GM12878 (cell line): ENCODE results near the gene LMX1B. TPM values are rescaled to one million over a fixed set of nuclear protein-coding genes. Genes with fewer than 3 reads are reported as not detected.
"Not testable (repeated sequence)": the region's sequence is repeated elsewhere in the genome, so short reads cannot be mapped to it uniquely, and the experiment has no call there.

Source experiments
- ATAC-seq: fragments of 200-7000 bp; cut with Tn5 transposase; 3 replicates; pipeline ENCODE4 v1.9.1; 2020; ENCODE audit warnings: mild to moderate bottlenecking, moderate library complexity
- BruUV-seq: library from RNA; stranded (reverse); fragments of 400-500 nt; replicated peaks from 2 replicates; lab custom pipeline; 2021; lab: Mats Ljungman, UMichigan
- CTCF ChIA-PET: fragments of 300-600 bp; sonication (Branson Sonifier 250); formaldehyde crosslinking; extraction: SDS; loops from one replicate; lab custom pipeline; 2021; ENCODE audit warnings: inconsistent platforms; lab: Yijun Ruan, JAX
- POLR2A ChIA-PET: fragments of 350-600 bp; formaldehyde crosslinking; extraction: SDS; loops from one replicate; lab custom pipeline; 2021; ENCODE audit warnings: inconsistent platforms; lab: Charles Lee
- RAD21 ChIA-PET: fragments of 300-600 bp; sonication (Branson Sonifier 250); formaldehyde crosslinking; loops from one replicate; lab custom pipeline; 2023; ENCODE audit warnings: antibody characterized with exemption; ENCODE audit not compliant: unreplicated experiment; lab: Charles Lee
- SMC1A ChIA-PET: fragments of 300-600 bp; sonication (Branson Sonifier 250); formaldehyde crosslinking; loops from one replicate; lab custom pipeline; 2023; ENCODE audit not compliant: unreplicated experiment, uncharacterized antibody; lab: Charles Lee
- DNase-seq: peaks from one replicate; pipeline ENCODE4 v3.0.0-alpha.2; 2011; ENCODE audit warnings: low read depth, low spot score
- FAIRE-seq: peaks from 3 replicates; lab custom pipeline; 2011; peaks lifted over from hg19 to GRCh38; lab: Jason Lieb, UNC
- H2AFZ ChIP-seq: 2 replicates; pipeline ENCODE4 v1.6.0; 2011; ENCODE audit warnings: low read depth, low read length, control low read depth; ENCODE audit not compliant: control insufficient read depth
- H3K27ac ChIP-seq: 2 replicates; pipeline ENCODE4 v1.5.1; 2011; ENCODE audit warnings: control low read depth; ENCODE audit not compliant: control insufficient read depth, insufficient read depth
- H3K27me3 ChIP-seq, 2 experiments: replicated peaks in 1 of 2; 2 replicates each; pipeline versions ENCODE4 v1.6.0 to v1.6.1; 2011; ENCODE audit warnings: low read length in 1 of 2; ENCODE audit not compliant: control insufficient read depth in 2 of 2, insufficient read depth in 2 of 2
- H3K36me3 ChIP-seq, 2 experiments: 2 replicates each; pipeline ENCODE4 v1.5.1; 2011; ENCODE audit warnings: low read length in 1 of 2; ENCODE audit not compliant: control insufficient read depth in 2 of 2, insufficient read depth in 2 of 2
- H3K4me1 ChIP-seq: 2 replicates; pipeline ENCODE4 v1.6.1; 2011; ENCODE audit warnings: mild to moderate bottlenecking, low read length, moderate library complexity, mixed read lengths; ENCODE audit not compliant: control insufficient read depth, insufficient read depth
- H3K4me2 ChIP-seq: 2 replicates; pipeline ENCODE4 v1.6.0; 2011; ENCODE audit warnings: control low read depth; ENCODE audit not compliant: control insufficient read depth, insufficient read depth
- H3K4me3 ChIP-seq: fragments of 200-600 bp; sonication (generic); 2 replicates; pipeline ENCODE4 v1.5.1; 2016
- H3K79me2 ChIP-seq: 2 replicates; pipeline ENCODE4 v1.6.0; 2011; ENCODE audit warnings: low read length; ENCODE audit not compliant: control insufficient read depth, insufficient read depth
- H3K9ac ChIP-seq: 2 replicates; pipeline ENCODE4 v1.8.0; 2011; ENCODE audit warnings: low read length, control low read depth, mixed read lengths; ENCODE audit not compliant: control insufficient read depth, insufficient read depth
- H3K9me3 ChIP-seq: replicated peaks from 3 replicates; pipeline ENCODE4 v1.5.1; 2011; ENCODE audit warnings: mild to moderate bottlenecking, low read length; ENCODE audit not compliant: control insufficient read depth, insufficient read depth
- H4K20me1 ChIP-seq: 2 replicates; pipeline ENCODE4 v1.6.0; 2011; ENCODE audit not compliant: control insufficient read depth, insufficient read depth
- FOS ChIP-seq: IDR thresholded peaks from 3 replicates; pipeline ENCODE4 v1.6.1; 2011; ENCODE audit warnings: borderline replicate concordance; ENCODE audit not compliant: insufficient read length; ENCODE audit errors: extremely low read depth
- IRF4 ChIP-seq: IDR thresholded peaks from 2 replicates; pipeline ENCODE4 v1.6.1; 2011; ENCODE audit warnings: low read depth, low read length
- JUNB ChIP-seq: IDR thresholded peaks from 2 replicates; pipeline ENCODE4 v1.6.1; 2016; ENCODE audit warnings: antibody characterized with exemption, mild to moderate bottlenecking
- NRF1 ChIP-seq: conservative IDR thresholded peaks from 2 replicates; pipeline ENCODE4 v1.6.1; 2011; ENCODE audit warnings: mild to moderate bottlenecking, low read depth, low read length, improper control_type of control experiment
- WGBS: methylation state at CpG from one replicate; pipeline ENCODE4 v1.1.6; 2016; ENCODE audit warnings: low lambda C conversion rate; ENCODE audit not compliant: insufficient replicate concordance, insufficient coverage; ENCODE audit errors: missing lambda C conversion rate; 5-methylcytosine and 5-hydroxymethylcytosine counted together
- in situ Hi-C: fragments of 300-500 bp; cut with MboI; formaldehyde crosslinking; loops from 9 replicates; pipeline ENCODE4 v1.14.3; 2018; ENCODE audit warnings: mixed read lengths
- intact Hi-C: fragments of 100-400 bp; cut with micrococcal nuclease; formaldehyde crosslinking; loops from one replicate; pipeline ENCODE4 v1.14.2; 2022; ENCODE audit not compliant: unreplicated experiment
- polyA plus RNA-seq, 11 experiments: library from polyadenylated mRNA; depleted of rRNA in 4 of 11; unstranded in 6 of 11; stranded (reverse) in 5 of 11; fragments of >200 nt; fragmentation: Nextera tagmentation in 4 of 11; fragmentation: Illumina TruSeq in 1 of 11; extraction: Ambion mirVana in 4 of 11; extraction: Trizol in 1 of 11; gene quantifications; 1 replicate in 1 of 11; 2 replicates in 10 of 11; pipeline versions ENCODE4 v1.2.1 to v1.2.3, GENCODE V29; 2011 to 2016; ENCODE audit warnings: inconsistent platforms in 2 of 11, missing spikeins in 2 of 11, low read depth in 1 of 11
- total RNA-seq, 4 experiments: library from RNA; depleted of rRNA in 3 of 4; stranded (reverse); fragments of >200 nt in 3 of 4; fragmentation: Illumina TruSeq in 1 of 4; extraction: Trizol in 1 of 4; gene quantifications; 2 replicates each; pipeline versions ENCODE4 v1.2.1 to v1.2.3, GENCODE V29; 2013 to 2021

The LMX1B gene
- total and polyA plus RNA-seq, 10 of the 15 experiments (the other 5 are each of a cell fraction or from before 2014, with no cell fraction given), result not detected

GRCh38 chr9:126707083-126707482 lies 93.4 kb downstream of the LMX1B start:
- Histone ChIP-seq H3K4me2 (no peak overlapping the region), H3K27ac (no peak overlapping the region), H2AFZ (no peak overlapping the region), H4K20me1 (no peaks in the 10 kb centered on the region; the same call in 1 of the 2 replicates), H3K9ac (no peak overlapping the region), H3K36me3 (no peaks in the 10 kb centered on the region), H3K79me2 (no peaks in the 10 kb centered on the region), H3K27me3 (no peaks in the 10 kb centered on the region; a peak in 1 of 4 replicates), H3K4me3 (no peak overlapping the region), H3K4me1 (no peaks in the 10 kb centered on the region), H3K9me3 (no peaks in the 10 kb centered on the region)
- DNase-seq (no peak), FAIRE-seq (no peak), ATAC-seq (no peak)
- TF ChIP-seq JUNB, result no peak
- TF ChIP-seq NRF1, result no peak
- TF ChIP-seq FOS, result no peak
- TF ChIP-seq IRF4, result no peak
- no TSS peak for BruUV-seq
- ChIA-PET CTCF (interaction anchor here (0.6 to 15.0 kb wide), 35 partner anchors 8 to 562 kb away, joined by 3 to 445 read pairs (median 6); no protein-coding TSS in a partner anchor), POLR2A (interaction anchor here (0.5 to 1.1 kb wide), 4 partner anchors 12 to 115 kb away, joined by 3 to 7 read pairs (median 4); no protein-coding TSS in a partner anchor), RAD21 (interaction anchor here (0.7 to 4.8 kb wide), 7 partner anchors 13 to 100 kb away, joined by 3 to 150 read pairs (median 9); no protein-coding TSS in a partner anchor), SMC1A (interaction anchor here (0.8 to 8.8 kb wide), 10 partner anchors 7 to 214 kb away, joined by 3 to 111 read pairs (median 5); no protein-coding TSS in a partner anchor)
- in situ Hi-C loops (loop anchor here (5.0 kb wide), 1 partner anchor 75 kb away; no protein-coding TSS in a partner anchor), intact Hi-C loops (no loop called here)
- 38% methylated on average over 4 of the region's 4 CpGs for WGBS

GRCh38 chr9:126707712-126708111 lies 94.0 kb downstream of the LMX1B start:
- H4K20me1 ChIP-seq, H3K27me3 ChIP-seq, ATAC-seq, intact Hi-C loops, H3K4me3 ChIP-seq, FAIRE-seq, DNase-seq, H3K36me3 ChIP-seq, H3K27ac ChIP-seq, H2AFZ ChIP-seq, BruUV-seq, H3K79me2 ChIP-seq, H3K9me3 ChIP-seq, H3K9ac ChIP-seq, H3K4me2 ChIP-seq, H3K4me1 ChIP-seq: not testable (repeated sequence)
- ChIA-PET RAD21 (interaction anchor here (4.8 kb wide), 1 partner anchor 73 kb away, joined by 150 read pairs; no protein-coding TSS in a partner anchor), SMC1A (interaction anchor here (0.6 to 8.8 kb wide), 4 partner anchors 12 to 73 kb away, joined by 3 to 111 read pairs (median 6); no protein-coding TSS in a partner anchor), POLR2A (interaction anchor here (0.6 kb wide), 1 partner anchor 1465 kb away, joined by 3 read pairs; no protein-coding TSS in a partner anchor), CTCF (interaction anchor here (0.8 to 15.0 kb wide), 12 partner anchors 9 to 562 kb away, joined by 3 to 445 read pairs (median 13); no protein-coding TSS in a partner anchor)
- WGBS, result 76% methylated on average over 10 of the region's 10 CpGs
- in situ Hi-C loops, result loop anchor here (5.0 kb wide), 1 partner anchor 75 kb away; no protein-coding TSS in a partner anchor
